Suprapubic skin (tissue), 4 donors: ENCODE data around the gene TBPL1.

ENCODE experiments used
- CTCF ChIP-seq, 2 donors: fragments of 200-600 bp in 1 of 2; fragments of 450-650 bp in 1 of 2; sonication (generic) in 1 of 2; IDR thresholded peaks; one replicate each; pipeline ENCODE4 v1.5.1; 2016 to 2019; ENCODE audit warnings: antibody characterized with exemption in 2 of 2, mild to moderate bottlenecking in 1 of 2, moderate library complexity in 1 of 2
- EP300 ChIP-seq: sonication (generic); formaldehyde crosslinking; IDR thresholded peaks from one replicate; pipeline ENCODE4 v1.6.1; 2017; ENCODE audit warnings: antibody characterized with exemption
- POLR2AphosphoS5 ChIP-seq, 3 donors: sonication (generic); formaldehyde crosslinking; IDR thresholded peaks; one replicate each; pipeline ENCODE4 v1.6.1; 2017; ENCODE audit warnings: antibody characterized with exemption in 3 of 3

GRCh38 chr6:134003542-134003951 lies 50.5 kb downstream of the TBPL1 start:
- no peak for TF ChIP-seq CTCF (IDR thresholded peaks at IDR 0.05)
- TF ChIP-seq POLR2AphosphoS5 (IDR thresholded peaks at IDR 0.05): no peak
- TF ChIP-seq EP300: no peak
